Osteocyte (in vitro differentiated cells): ENCODE results near the gene BEST1. TPM values are rescaled to one million over a fixed set of nuclear protein-coding genes. Genes with fewer than 3 reads are reported as not detected.

Source experiments
- DNase-seq: peaks from one replicate; pipeline ENCODE4 v3.0.0; 2021; ENCODE audit warnings: mixed read lengths; ENCODE audit not compliant: unreplicated experiment; ENCODE audit errors: extremely low spot score
- H3K27ac Mint-ChIP-seq: one replicate; pipeline ENCODE4 v1.8.0; 2021; ENCODE audit warnings: mild to moderate bottlenecking, mixed read lengths; ENCODE audit not compliant: unreplicated experiment
- H3K27me3 Mint-ChIP-seq: one replicate; pipeline ENCODE4 v1.8.0; 2021; ENCODE audit warnings: mixed read lengths; ENCODE audit not compliant: unreplicated experiment
- H3K36me3 Mint-ChIP-seq: one replicate; pipeline ENCODE4 v1.8.0; 2021; ENCODE audit warnings: mixed read lengths; ENCODE audit not compliant: unreplicated experiment
- H3K4me1 Mint-ChIP-seq: one replicate; pipeline ENCODE4 v1.8.0; 2021; ENCODE audit warnings: mixed read lengths; ENCODE audit not compliant: unreplicated experiment
- H3K4me3 Mint-ChIP-seq: one replicate; pipeline ENCODE4 v1.8.0; 2021; ENCODE audit warnings: mild to moderate bottlenecking, moderate library complexity, mixed read lengths; ENCODE audit not compliant: unreplicated experiment
- H3K9me3 Mint-ChIP-seq: one replicate; pipeline ENCODE4 v1.8.0; 2021; ENCODE audit warnings: mixed read lengths; ENCODE audit not compliant: unreplicated experiment
- total RNA-seq: library from RNA; stranded (reverse); gene quantifications from 2 replicates; pipeline ENCODE4 v1.2.1, GENCODE V29; 2021
- TF ChIP-seq, protein P1 (sequence below): fragments of 200-600 bp; sonication (generic); IDR thresholded peaks from 2 replicates; pipeline ENCODE4 v1.5.0; 2021; ENCODE audit warnings: antibody characterized with exemption, mild to moderate bottlenecking, moderate library complexity

BEST1 gene
- total RNA-seq, 1 donor from 2014 or later, result 0.81 TPM

DNA sequence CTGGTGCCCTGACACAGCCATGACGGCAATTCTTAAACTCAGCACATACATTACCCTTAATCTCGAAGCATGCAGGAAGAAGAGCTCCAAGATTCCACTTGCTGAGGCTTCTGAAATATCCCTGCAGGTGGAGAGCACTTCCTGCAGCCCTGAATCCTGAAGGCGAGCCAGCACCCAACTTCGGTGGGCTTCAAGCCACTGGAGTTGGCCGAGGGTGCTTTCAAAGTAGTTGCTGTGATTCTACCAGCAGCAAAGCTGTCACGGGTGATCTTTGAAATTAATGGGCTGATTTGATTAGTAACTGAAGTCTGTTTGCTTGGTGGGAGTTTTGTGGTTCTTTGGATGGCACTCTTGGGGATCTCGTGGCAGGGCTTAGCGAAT is 26.3 kb downstream of the BEST1 start:
- Mint-ChIP-seq H3K36me3 (no peaks in the 10 kb centered on the region), H3K27ac (no peak overlapping the region), H3K4me1 (peaks cover 49% of the 10 kb centered on the region), H3K9me3 (no peaks in the 10 kb centered on the region), H3K27me3 (no peaks in the 10 kb centered on the region), H3K4me3 (no peak overlapping the region)
- DNase-seq, result no peak
- TF ChIP-seq, protein P1, sequence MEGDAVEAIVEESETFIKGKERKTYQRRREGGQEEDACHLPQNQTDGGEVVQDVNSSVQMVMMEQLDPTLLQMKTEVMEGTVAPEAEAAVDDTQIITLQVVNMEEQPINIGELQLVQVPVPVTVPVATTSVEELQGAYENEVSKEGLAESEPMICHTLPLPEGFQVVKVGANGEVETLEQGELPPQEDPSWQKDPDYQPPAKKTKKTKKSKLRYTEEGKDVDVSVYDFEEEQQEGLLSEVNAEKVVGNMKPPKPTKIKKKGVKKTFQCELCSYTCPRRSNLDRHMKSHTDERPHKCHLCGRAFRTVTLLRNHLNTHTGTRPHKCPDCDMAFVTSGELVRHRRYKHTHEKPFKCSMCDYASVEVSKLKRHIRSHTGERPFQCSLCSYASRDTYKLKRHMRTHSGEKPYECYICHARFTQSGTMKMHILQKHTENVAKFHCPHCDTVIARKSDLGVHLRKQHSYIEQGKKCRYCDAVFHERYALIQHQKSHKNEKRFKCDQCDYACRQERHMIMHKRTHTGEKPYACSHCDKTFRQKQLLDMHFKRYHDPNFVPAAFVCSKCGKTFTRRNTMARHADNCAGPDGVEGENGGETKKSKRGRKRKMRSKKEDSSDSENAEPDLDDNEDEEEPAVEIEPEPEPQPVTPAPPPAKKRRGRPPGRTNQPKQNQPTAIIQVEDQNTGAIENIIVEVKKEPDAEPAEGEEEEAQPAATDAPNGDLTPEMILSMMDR, result no peak

DNA sequence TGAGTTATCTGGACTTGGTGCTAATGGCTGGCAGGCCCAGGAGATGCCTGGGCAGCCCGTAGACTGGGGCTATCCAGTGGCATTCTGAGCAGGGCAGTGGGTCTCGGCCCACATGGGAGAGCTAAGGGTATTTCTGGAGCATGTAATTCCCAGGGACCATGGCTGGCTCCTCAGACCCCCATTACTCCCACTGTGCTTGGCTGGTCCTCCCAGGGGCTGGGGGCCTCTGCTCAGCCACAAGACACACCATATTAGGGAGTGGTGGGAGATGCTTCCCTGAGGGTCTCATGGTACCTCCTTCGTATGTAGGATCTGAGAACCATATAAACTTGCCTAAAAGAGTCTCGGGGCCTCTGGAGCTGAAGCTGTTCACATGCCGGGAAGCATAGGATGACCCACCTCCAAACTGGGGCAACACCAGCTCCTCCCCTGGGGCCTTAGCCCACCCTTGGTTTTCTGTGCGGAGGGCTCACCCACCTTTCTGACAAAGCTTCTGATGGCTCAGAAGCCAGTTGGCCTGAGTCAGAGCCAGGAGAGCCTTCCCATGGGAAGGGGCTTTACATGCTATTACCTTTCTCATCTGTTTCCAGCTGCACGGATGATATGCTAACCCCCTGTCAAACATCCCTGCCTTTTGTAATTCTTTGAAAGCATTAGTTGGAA is 26.8 kb downstream of the BEST1 start:
- no peak for DNase-seq
- Mint-ChIP-seq H3K4me3 (no peak overlapping the region), H3K27me3 (no peaks in the 10 kb centered on the region), H3K9me3 (no peaks in the 10 kb centered on the region), H3K36me3 (no peaks in the 10 kb centered on the region), H3K27ac (no peak overlapping the region), H3K4me1 (peaks cover 44% of the 10 kb centered on the region)
- TF ChIP-seq, protein P1, result no peak

DNA sequence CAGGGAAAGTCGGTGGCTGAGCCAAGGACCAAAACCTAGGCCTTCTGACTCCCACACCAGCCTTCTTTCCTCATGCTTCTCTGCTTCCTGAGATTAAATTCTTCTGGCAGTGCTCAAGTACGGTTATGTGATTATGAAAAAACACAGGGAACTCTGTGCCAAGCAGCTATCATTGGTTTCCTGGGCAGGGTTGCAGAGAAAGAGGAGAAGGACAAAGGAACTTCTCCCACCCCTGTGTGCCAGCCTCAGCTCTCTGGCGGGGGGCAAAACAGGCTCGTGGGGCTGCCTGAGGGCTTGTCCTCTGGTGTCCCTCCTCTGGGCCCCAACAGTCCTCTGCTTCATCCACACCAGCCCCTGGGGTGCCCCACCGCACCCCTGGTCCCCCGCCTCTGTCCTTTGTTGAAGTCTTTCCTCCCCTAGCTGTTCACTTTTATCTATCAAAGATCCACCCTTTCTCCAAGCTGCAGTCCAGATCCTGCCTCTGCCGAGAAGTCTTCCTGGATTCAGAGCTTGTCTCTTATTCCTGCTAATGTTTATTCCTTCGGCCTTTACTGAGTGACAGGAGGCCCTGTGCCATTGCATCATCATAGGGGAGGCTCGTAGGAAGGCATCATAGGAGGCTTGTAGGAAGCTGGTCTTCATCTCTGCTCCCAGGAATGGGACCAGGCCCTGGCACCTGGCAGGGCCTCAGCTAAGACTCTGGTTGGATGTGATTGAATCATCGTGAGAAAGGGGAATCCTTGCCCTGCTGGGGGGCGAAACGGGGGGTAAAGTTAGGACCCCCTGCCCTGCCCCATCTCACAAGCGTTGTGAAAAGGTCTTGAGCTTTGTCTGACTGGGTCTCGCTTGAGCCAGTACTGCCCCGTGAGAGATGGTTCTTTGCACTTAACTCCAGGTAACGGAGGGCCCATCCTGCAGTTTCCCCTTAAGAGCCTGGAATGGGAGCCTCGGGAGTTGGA is 28.8 kb downstream of the BEST1 start:
- Mint-ChIP-seq H3K4me1 (peaks cover 25% of the 10 kb centered on the region), H3K27ac (peak overlapping the region; percentile 56), H3K4me3 (no peak overlapping the region), H3K27me3 (no peaks in the 10 kb centered on the region), H3K9me3 (no peaks in the 10 kb centered on the region), H3K36me3 (no peaks in the 10 kb centered on the region)
- no peak for DNase-seq
- TF ChIP-seq, protein P1, result no peak

DNA sequence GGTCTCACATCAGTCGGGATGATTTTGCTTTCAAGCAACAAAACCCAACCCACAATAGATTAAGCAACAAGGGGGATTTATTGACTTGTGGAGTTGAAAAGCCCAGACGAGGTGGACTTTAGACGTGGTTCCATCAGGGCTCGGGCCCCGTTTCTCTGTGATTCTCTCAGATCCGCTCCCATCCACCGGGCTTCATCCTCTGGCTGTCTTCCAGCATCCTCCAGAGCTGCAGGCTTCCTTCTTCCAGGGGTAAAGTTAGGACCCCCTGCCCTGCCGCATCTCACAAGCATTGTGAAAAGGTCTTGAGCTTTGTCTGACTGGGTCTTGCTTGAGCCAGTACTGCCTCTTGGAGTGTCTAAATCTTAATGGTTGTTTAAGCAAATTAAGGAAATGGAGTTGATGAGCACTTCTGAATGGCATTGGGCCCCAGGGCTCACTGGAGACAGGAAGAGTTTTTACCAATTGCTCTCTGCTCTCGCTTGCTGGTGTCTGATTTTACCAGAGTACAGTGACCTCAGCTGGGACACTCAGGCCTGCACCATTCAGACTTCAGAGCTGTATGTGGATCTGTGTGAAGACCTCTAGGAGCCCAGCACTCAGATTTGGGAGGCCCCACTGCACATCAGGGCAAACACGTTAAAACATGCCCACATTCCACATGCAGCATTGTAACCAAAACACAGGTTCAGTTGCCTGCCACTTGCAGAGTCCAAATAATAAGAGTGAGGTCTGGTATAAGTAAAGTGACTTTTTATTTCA is 30.8 kb downstream of the BEST1 start:
- H3K9me3 Mint-ChIP-seq, result no peaks in the 10 kb centered on the region
- H3K4me1 Mint-ChIP-seq, result peaks cover 17% of the 10 kb centered on the region
- no peak for DNase-seq
- H3K36me3 Mint-ChIP-seq, result no peaks in the 10 kb centered on the region
- TF ChIP-seq, protein P1, result no peak
- H3K4me3 Mint-ChIP-seq, result no peak overlapping the region
- H3K27me3 Mint-ChIP-seq, result peaks cover 4% of the 10 kb centered on the region
- peak overlapping the region; percentile 44 for H3K27ac Mint-ChIP-seq
